Duodenal mucosa (tissue), 2 donors: ENCODE measurements around the gene FCN3.

Experiments used
- H3K27ac ChIP-seq: one replicate; pipeline ENCODE4 v1.7.0; 2013; ENCODE audit warnings: low read depth, low read length
- H3K27me3 ChIP-seq, 2 donors: one replicate each; pipeline ENCODE4 v1.7.0; 2013; ENCODE audit warnings: low read length in 2 of 2, control low read depth in 1 of 2; ENCODE audit not compliant: insufficient read depth in 2 of 2, control insufficient read depth in 1 of 2
- H3K36me3 ChIP-seq, 2 donors: one replicate each; pipeline ENCODE4 v1.7.0; 2013; ENCODE audit warnings: low read length in 2 of 2, control low read depth in 1 of 2; ENCODE audit not compliant: insufficient read depth in 2 of 2, control insufficient read depth in 1 of 2
- H3K4me1 ChIP-seq, 2 donors: one replicate each; pipeline ENCODE4 v1.7.0; 2013; ENCODE audit warnings: low read length in 2 of 2, control low read depth in 1 of 2; ENCODE audit not compliant: insufficient read depth in 2 of 2, control insufficient read depth in 1 of 2
- H3K4me3 ChIP-seq, 2 donors: one replicate each; pipeline ENCODE4 v1.7.0; 2013; ENCODE audit warnings: low read length in 2 of 2, low read depth in 1 of 2
- H3K9ac ChIP-seq, 2 donors: one replicate each; pipeline ENCODE4 v1.7.0; 2013; ENCODE audit warnings: low read length in 2 of 2, low read depth in 1 of 2
- H3K9me3 ChIP-seq, 2 donors: one replicate each; pipeline ENCODE4 v1.7.0; 2013; ENCODE audit warnings: low read length in 2 of 2, control low read depth in 1 of 2; ENCODE audit not compliant: control insufficient read depth in 1 of 2

FCN3 gene

GRCh38 chr1:27380766-27381733 is 6.4 kb upstream of the FCN3 start:
- H3K27me3 ChIP-seq: peaks cover 0 to 8% of the 10 kb centered on the region in 2 donors
- H3K27ac ChIP-seq: no peak overlapping the region
- no peaks in the 10 kb centered on the region for H3K4me1 ChIP-seq
- no peak overlapping the region for H3K4me3 ChIP-seq
- H3K9me3 ChIP-seq: no peaks in the 10 kb centered on the region
- no peaks in the 10 kb centered on the region for H3K36me3 ChIP-seq
- H3K9ac ChIP-seq: no peak overlapping the region

GRCh38 chr1:27380224-27380623 is 5.6 kb upstream of the FCN3 start:
- no peak overlapping the region for H3K27ac ChIP-seq
- no peak overlapping the region for H3K9ac ChIP-seq
- H3K9me3 ChIP-seq: no peaks in the 10 kb centered on the region
- H3K4me3 ChIP-seq: no peak overlapping the region
- H3K36me3 ChIP-seq: no peaks in the 10 kb centered on the region
- peaks cover 0 to 8% of the 10 kb centered on the region in 2 donors for H3K27me3 ChIP-seq
- no peaks in the 10 kb centered on the region for H3K4me1 ChIP-seq

- Histone ChIP-seq H3K4me1 (no peaks in the 10 kb centered on the region), H3K27ac (no peak overlapping the region)
These were observed 5.0 kb upstream of the FCN3 start for GRCh38 chr1:27379564-27380122.

GRCh38 chr1:27377760-27378495 is 3.3 kb upstream of the FCN3 start:
- Histone ChIP-seq H3K9ac (no peak overlapping the region), H3K9me3 (no peaks in the 10 kb centered on the region), H3K4me1 (no peaks in the 10 kb centered on the region), H3K36me3 (no peaks in the 10 kb centered on the region), H3K27me3 (peaks cover 0 to 11% of the 10 kb centered on the region in 2 donors), H3K4me3 (no peak overlapping the region), H3K27ac (no peak overlapping the region)

More at GRCh38 chr1:27379564-27380122, 5.0 kb upstream of the FCN3 start:
- Histone ChIP-seq H3K9me3 (no peaks in the 10 kb centered on the region), H3K4me3 (no peak overlapping the region), H3K27me3 (peaks cover 0 to 8% of the 10 kb centered on the region in 2 donors), H3K9ac (no peak overlapping the region), H3K36me3 (no peaks in the 10 kb centered on the region)

- Histone ChIP-seq H3K4me1 (peaks cover 0 to 4% of the 10 kb centered on the region in 2 donors), H3K4me3 (no peak overlapping the region), H3K27ac (no peak overlapping the region)
These were observed 1.6 kb downstream of the FCN3 start for GRCh38 chr1:27372808-27373690.

GRCh38 chr1:27372022-27372807 is 2.4 kb downstream of the FCN3 start:
- Histone ChIP-seq H3K36me3 (no peaks in the 10 kb centered on the region), H3K4me1 (peaks cover 4 to 10% of the 10 kb centered on the region in 2 donors), H3K9me3 (no peaks in the 10 kb centered on the region), H3K9ac (no peak overlapping the region), H3K27ac (no peak overlapping the region), H3K27me3 (peaks cover 0 to 4% of the 10 kb centered on the region in 2 donors), H3K4me3 (no peak overlapping the region)

More at GRCh38 chr1:27372808-27373690, 1.6 kb downstream of the FCN3 start:
- no peaks in the 10 kb centered on the region for H3K9me3 ChIP-seq
- H3K9ac ChIP-seq: no peak overlapping the region
- peaks cover 0 to 4% of the 10 kb centered on the region in 2 donors for H3K27me3 ChIP-seq
- H3K36me3 ChIP-seq: no peaks in the 10 kb centered on the region

GRCh38 chr1:27368869-27369582 is 5.6 kb downstream of the FCN3 start:
- Histone ChIP-seq H3K4me1 (peaks cover 17 to 25% of the 10 kb centered on the region in 2 donors), H3K27me3 (no peaks in the 10 kb centered on the region), H3K27ac (no peak overlapping the region), H3K4me3 (no peak overlapping the region), H3K9me3 (no peaks in the 10 kb centered on the region), H3K36me3 (no peaks in the 10 kb centered on the region), H3K9ac (no peak overlapping the region)

- peak overlapping the region; percentile 89 for H3K27ac ChIP-seq
- peak overlapping the region; percentile 58 to 71 for H3K9ac ChIP-seq
- H3K4me3 ChIP-seq: peak overlapping the region; percentile 67 to 75
- peaks cover 0 to 5% of the 10 kb centered on the region in 2 donors for H3K36me3 ChIP-seq
- H3K4me1 ChIP-seq: peaks cover 17 to 25% of the 10 kb centered on the region in 2 donors
- H3K27me3 ChIP-seq: no peaks in the 10 kb centered on the region
- H3K9me3 ChIP-seq: no peaks in the 10 kb centered on the region
These were observed 7.4 kb downstream of the FCN3 start for GRCh38 chr1:27367160-27367650.
